Measurements from ENCODE around the gene IDI2.

The IDI2 gene

GRCh38 chr10:985361-985760, 40.3 kb downstream of the IDI2 start:
- peaks cover 3% of the 10 kb centered on the region for H3K9me3 ChIP-seq (ENCODE audit: control insufficient read depth, low read length)
- H3K27me3 ChIP-seq (ENCODE audit: control insufficient read depth, insufficient read depth, low read length, poor library complexity, severe bottlenecking), result no peaks in the 10 kb centered on the region
- 96 to 97% methylated on average over 2 of the region's 2 CpGs for WGBS, 2 experiments
- H3K4me3 ChIP-seq (ENCODE audit: insufficient read depth, low read depth, low read length), result no peak overlapping the region
- H3K27ac ChIP-seq (ENCODE audit: insufficient read depth, low read depth, low read length, poor library complexity, severe bottlenecking), result no peak overlapping the region
- peaks cover 2% of the 10 kb centered on the region for H3K36me3 ChIP-seq (ENCODE audit: control insufficient read depth, insufficient read depth, low read length)
- peaks cover 3% of the 10 kb centered on the region for H3K4me1 ChIP-seq (ENCODE audit: control insufficient read depth, insufficient read depth, low read length)

GRCh38 chr10:983971-984655, 41.5 kb downstream of the IDI2 start:
- no peak overlapping the region for H3K4me3 ChIP-seq (ENCODE audit: insufficient read depth, low read depth, low read length)
- 91 to 94% methylated on average over 9 of the region's 9 CpGs for WGBS, 2 experiments
- no peaks in the 10 kb centered on the region for H3K27me3 ChIP-seq (ENCODE audit: control insufficient read depth, insufficient read depth, low read length, poor library complexity, severe bottlenecking)
- H3K27ac ChIP-seq (ENCODE audit: insufficient read depth, low read depth, low read length, poor library complexity, severe bottlenecking), result no peak overlapping the region
- no peaks in the 10 kb centered on the region for H3K4me1 ChIP-seq (ENCODE audit: control insufficient read depth, insufficient read depth, low read length)
- peaks cover 5% of the 10 kb centered on the region for H3K36me3 ChIP-seq (ENCODE audit: control insufficient read depth, insufficient read depth, low read length)
- H3K9me3 ChIP-seq (ENCODE audit: control insufficient read depth, low read length), result peaks cover 6% of the 10 kb centered on the region

GRCh38 chr10:983401-983800, 42.3 kb downstream of the IDI2 start:
- 90 to 97% methylated on average over 5 to 6 of the region's 6 CpGs for WGBS, 2 experiments
- H3K36me3 ChIP-seq (ENCODE audit: control insufficient read depth, insufficient read depth, low read length), result peaks cover 5% of the 10 kb centered on the region
- H3K4me3 ChIP-seq (ENCODE audit: insufficient read depth, low read depth, low read length), result no peak overlapping the region
- peaks cover 6% of the 10 kb centered on the region for H3K9me3 ChIP-seq (ENCODE audit: control insufficient read depth, low read length)
- H3K4me1 ChIP-seq (ENCODE audit: control insufficient read depth, insufficient read depth, low read length), result no peaks in the 10 kb centered on the region
- H3K27ac ChIP-seq (ENCODE audit: insufficient read depth, low read depth, low read length, poor library complexity, severe bottlenecking), result no peak overlapping the region
- H3K27me3 ChIP-seq (ENCODE audit: control insufficient read depth, insufficient read depth, low read length, poor library complexity, severe bottlenecking), result no peaks in the 10 kb centered on the region

GRCh38 chr10:980468-981093, 45.1 kb downstream of the IDI2 start:
- 93 to 94% methylated on average over 5 of the region's 5 CpGs for WGBS, 2 experiments
- H3K4me1 ChIP-seq (ENCODE audit: control insufficient read depth, insufficient read depth, low read length), result no peaks in the 10 kb centered on the region
- H3K27ac ChIP-seq (ENCODE audit: insufficient read depth, low read depth, low read length, poor library complexity, severe bottlenecking), result no peak overlapping the region
- H3K36me3 ChIP-seq (ENCODE audit: control insufficient read depth, insufficient read depth, low read length), result peaks cover 5% of the 10 kb centered on the region
- no peaks in the 10 kb centered on the region for H3K27me3 ChIP-seq (ENCODE audit: control insufficient read depth, insufficient read depth, low read length, poor library complexity, severe bottlenecking)
- H3K9me3 ChIP-seq (ENCODE audit: control insufficient read depth, low read length), result peaks cover 6% of the 10 kb centered on the region
- H3K4me3 ChIP-seq (ENCODE audit: insufficient read depth, low read depth, low read length), result no peak overlapping the region

- H3K36me3 ChIP-seq (ENCODE audit: control insufficient read depth, insufficient read depth, low read length), result peaks cover 5% of the 10 kb centered on the region
- H3K4me3 ChIP-seq (ENCODE audit: insufficient read depth, low read depth, low read length), result no peak overlapping the region
- no peaks in the 10 kb centered on the region for H3K27me3 ChIP-seq (ENCODE audit: control insufficient read depth, insufficient read depth, low read length, poor library complexity, severe bottlenecking)
- no peaks in the 10 kb centered on the region for H3K4me1 ChIP-seq (ENCODE audit: control insufficient read depth, insufficient read depth, low read length)
- peaks cover 6% of the 10 kb centered on the region for H3K9me3 ChIP-seq (ENCODE audit: control insufficient read depth, low read length)
- H3K27ac ChIP-seq (ENCODE audit: insufficient read depth, low read depth, low read length, poor library complexity, severe bottlenecking), result no peak overlapping the region
- WGBS, 2 experiments, result 86 to 95% methylated on average over 2 of the region's 2 CpGs
These were observed 46.7 kb downstream of the IDI2 start for GRCh38 chr10:978826-979421.

GRCh38 chr10:976316-976715, 49.3 kb downstream of the IDI2 start:
- Histone ChIP-seq H3K27ac (ENCODE audit: insufficient read depth, low read depth, low read length, poor library complexity, severe bottlenecking) (no peak overlapping the region), H3K4me1 (ENCODE audit: control insufficient read depth, insufficient read depth, low read length) (no peaks in the 10 kb centered on the region), H3K27me3 (ENCODE audit: control insufficient read depth, insufficient read depth, low read length, poor library complexity, severe bottlenecking) (no peaks in the 10 kb centered on the region), H3K4me3 (ENCODE audit: insufficient read depth, low read depth, low read length) (no peak overlapping the region), H3K36me3 (ENCODE audit: control insufficient read depth, insufficient read depth, low read length) (peaks cover 5% of the 10 kb centered on the region), H3K9me3 (ENCODE audit: control insufficient read depth, low read length) (peaks cover 6% of the 10 kb centered on the region)
- WGBS, 2 experiments, result 94% methylated on average over 22 of the region's 22 CpGs

- H3K36me3 ChIP-seq (ENCODE audit: control insufficient read depth, insufficient read depth, low read length), result no peaks in the 10 kb centered on the region
- no peaks in the 10 kb centered on the region for H3K4me1 ChIP-seq (ENCODE audit: control insufficient read depth, insufficient read depth, low read length)
- no peaks in the 10 kb centered on the region for H3K9me3 ChIP-seq (ENCODE audit: control insufficient read depth, low read length)
- 97 to 98% methylated on average over 5 of the region's 5 CpGs for WGBS, 2 experiments
- H3K27me3 ChIP-seq (ENCODE audit: control insufficient read depth, insufficient read depth, low read length, poor library complexity, severe bottlenecking), result no peaks in the 10 kb centered on the region
- no peak overlapping the region for H3K4me3 ChIP-seq (ENCODE audit: insufficient read depth, low read depth, low read length)
- H3K27ac ChIP-seq (ENCODE audit: insufficient read depth, low read depth, low read length, poor library complexity, severe bottlenecking), result no peak overlapping the region
These were observed 50.9 kb downstream of the IDI2 start for GRCh38 chr10:974785-975074.

GRCh38 chr10:974038-974784, 51.4 kb downstream of the IDI2 start:
- Histone ChIP-seq H3K36me3 (ENCODE audit: control insufficient read depth, insufficient read depth, low read length) (no peaks in the 10 kb centered on the region), H3K27ac (ENCODE audit: insufficient read depth, low read depth, low read length, poor library complexity, severe bottlenecking) (no peak overlapping the region), H3K27me3 (ENCODE audit: control insufficient read depth, insufficient read depth, low read length, poor library complexity, severe bottlenecking) (no peaks in the 10 kb centered on the region), H3K4me1 (ENCODE audit: control insufficient read depth, insufficient read depth, low read length) (no peaks in the 10 kb centered on the region), H3K4me3 (ENCODE audit: insufficient read depth, low read depth, low read length) (no peak overlapping the region), H3K9me3 (ENCODE audit: control insufficient read depth, low read length) (no peaks in the 10 kb centered on the region)
- 79 to 80% methylated on average over 20 of the region's 20 CpGs for WGBS, 2 experiments

- Histone ChIP-seq H3K4me3 (ENCODE audit: insufficient read depth, low read depth, low read length) (no peak overlapping the region), H3K27ac (ENCODE audit: insufficient read depth, low read depth, low read length, poor library complexity, severe bottlenecking) (no peak overlapping the region), H3K9me3 (ENCODE audit: control insufficient read depth, low read length) (no peaks in the 10 kb centered on the region), H3K36me3 (ENCODE audit: control insufficient read depth, insufficient read depth, low read length) (no peaks in the 10 kb centered on the region), H3K4me1 (ENCODE audit: control insufficient read depth, insufficient read depth, low read length) (no peaks in the 10 kb centered on the region), H3K27me3 (ENCODE audit: control insufficient read depth, insufficient read depth, low read length, poor library complexity, severe bottlenecking) (no peaks in the 10 kb centered on the region)
- 62 to 63% methylated on average over 8 of the region's 8 CpGs for WGBS, 2 experiments
These were observed 52.9 kb downstream of the IDI2 start for GRCh38 chr10:972763-973162.

- Histone ChIP-seq H3K27me3 (ENCODE audit: control insufficient read depth, insufficient read depth, low read length, poor library complexity, severe bottlenecking) (no peaks in the 10 kb centered on the region), H3K9me3 (ENCODE audit: control insufficient read depth, low read length) (no peaks in the 10 kb centered on the region), H3K4me1 (ENCODE audit: control insufficient read depth, insufficient read depth, low read length) (no peaks in the 10 kb centered on the region), H3K4me3 (ENCODE audit: insufficient read depth, low read depth, low read length) (no peak overlapping the region), H3K36me3 (ENCODE audit: control insufficient read depth, insufficient read depth, low read length) (no peaks in the 10 kb centered on the region), H3K27ac (ENCODE audit: insufficient read depth, low read depth, low read length, poor library complexity, severe bottlenecking) (no peak overlapping the region)
- WGBS, 2 experiments, result 91 to 95% methylated on average over 12 of the region's 12 CpGs
These were observed 54.0 kb downstream of the IDI2 start for GRCh38 chr10:971613-972012.

Data from ectodermal cell (in vitro differentiated cells).